HEK293 (cell line): ENCODE measurements around the gene MKNK2.

Source experiments
- ZFP37 ChIP-seq: fragments of 450-650 bp; formaldehyde crosslinking; IDR thresholded peaks from 2 replicates; pipeline ENCODE4 v1.5.1; 2016; ENCODE audit warnings: missing biosample characterization, missing genetic modification characterization
- ZNF341 ChIP-seq: fragments of 450-650 bp; formaldehyde crosslinking; IDR thresholded peaks from 2 replicates; pipeline ENCODE4; 2016; ENCODE audit warnings: low read depth, missing biosample characterization, missing genetic modification characterization
- ZNF48 ChIP-seq: fragments of 450-650 bp; formaldehyde crosslinking; IDR thresholded peaks from 2 replicates; pipeline ENCODE4 v1.5.1; 2016; ENCODE audit warnings: missing biosample characterization, missing genetic modification characterization
- ZNF561 ChIP-seq: fragments of 450-650 bp; IDR thresholded peaks from 2 replicates; pipeline ENCODE4 v1.5.1; 2018; ENCODE audit warnings: missing biosample characterization, missing genetic modification characterization, borderline replicate concordance
- ZNF768 ChIP-seq: fragments of 450-650 bp; formaldehyde crosslinking; IDR thresholded peaks from 2 replicates; pipeline ENCODE4 v1.5.1; 2018; ENCODE audit warnings: missing biosample characterization, mild to moderate bottlenecking, missing genetic modification characterization
- TF ChIP-seq, protein P1 (sequence below): sonication (generic); formaldehyde crosslinking; IDR thresholded peaks from 2 replicates; pipeline ENCODE4 v1.8.1; 2022; ENCODE audit warnings: mild to moderate bottlenecking, moderate library complexity, missing genetic modification reagents
- TF ChIP-seq, protein P2 (sequence below): fragments of 450-650 bp; formaldehyde crosslinking; IDR thresholded peaks from 2 replicates; pipeline ENCODE4 v1.5.1; 2016; ENCODE audit warnings: missing biosample characterization, missing genetic modification characterization
- TF ChIP-seq, protein P3 (sequence below): fragments of 450-650 bp; formaldehyde crosslinking; IDR thresholded peaks from 2 replicates; pipeline ENCODE4 v1.5.1; 2016; ENCODE audit warnings: missing biosample characterization, missing genetic modification characterization
- TF ChIP-seq, protein P4 (sequence below): fragments of 450-650 bp; formaldehyde crosslinking; IDR thresholded peaks from 2 replicates; pipeline ENCODE4 v1.5.1; 2016; ENCODE audit warnings: missing biosample characterization, missing genetic modification characterization
- TF ChIP-seq, protein P5 (sequence below): IDR thresholded peaks from 2 replicates; pipeline ENCODE4 v1.6.1; 2011; ENCODE audit warnings: mild to moderate bottlenecking, low read depth, low read length, borderline replicate concordance
- TF ChIP-seq, protein P6 (sequence below): fragments of 450-650 bp; formaldehyde crosslinking; IDR thresholded peaks from 2 replicates; pipeline ENCODE4 v1.5.1; 2017; ENCODE audit warnings: missing biosample characterization, missing genetic modification characterization

DNA sequence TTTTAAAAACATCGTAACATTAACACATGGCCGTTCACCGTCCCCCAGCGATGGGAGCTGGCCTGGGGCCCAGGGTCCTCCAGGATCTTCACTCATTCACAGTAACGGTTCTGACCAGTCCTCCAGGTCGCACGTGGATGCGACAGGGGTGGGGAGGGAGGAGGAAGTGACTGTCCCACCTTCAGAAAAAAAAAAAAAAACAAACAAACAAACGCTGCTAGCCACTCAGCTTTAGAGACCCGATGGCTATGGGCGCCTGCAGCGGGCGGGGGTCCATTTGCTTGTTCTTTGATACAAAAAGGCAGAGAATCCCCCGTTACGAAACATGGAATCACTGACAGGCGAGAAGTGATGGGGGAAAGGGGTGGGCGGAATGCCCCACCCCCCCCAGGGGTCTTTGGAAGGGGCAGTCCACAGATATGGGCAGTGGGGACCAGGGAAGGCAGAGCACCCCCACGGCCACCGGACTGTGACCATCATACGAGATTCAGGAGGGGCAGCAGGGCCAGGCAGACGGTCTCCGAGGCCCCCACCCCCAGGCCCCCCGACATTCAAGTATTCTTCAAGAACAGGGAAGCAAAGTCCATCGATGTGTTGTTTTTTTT is 13.3 kb downstream of the MKNK2 start:
- TF ChIP-seq, protein P1, sequence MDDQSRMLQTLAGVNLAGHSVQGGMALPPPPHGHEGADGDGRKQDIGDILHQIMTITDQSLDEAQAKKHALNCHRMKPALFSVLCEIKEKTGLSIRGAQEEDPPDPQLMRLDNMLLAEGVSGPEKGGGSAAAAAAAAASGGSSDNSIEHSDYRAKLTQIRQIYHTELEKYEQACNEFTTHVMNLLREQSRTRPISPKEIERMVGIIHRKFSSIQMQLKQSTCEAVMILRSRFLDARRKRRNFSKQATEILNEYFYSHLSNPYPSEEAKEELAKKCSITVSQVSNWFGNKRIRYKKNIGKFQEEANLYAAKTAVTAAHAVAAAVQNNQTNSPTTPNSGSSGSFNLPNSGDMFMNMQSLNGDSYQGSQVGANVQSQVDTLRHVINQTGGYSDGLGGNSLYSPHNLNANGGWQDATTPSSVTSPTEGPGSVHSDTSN: no peak
- TF ChIP-seq, protein P2, sequence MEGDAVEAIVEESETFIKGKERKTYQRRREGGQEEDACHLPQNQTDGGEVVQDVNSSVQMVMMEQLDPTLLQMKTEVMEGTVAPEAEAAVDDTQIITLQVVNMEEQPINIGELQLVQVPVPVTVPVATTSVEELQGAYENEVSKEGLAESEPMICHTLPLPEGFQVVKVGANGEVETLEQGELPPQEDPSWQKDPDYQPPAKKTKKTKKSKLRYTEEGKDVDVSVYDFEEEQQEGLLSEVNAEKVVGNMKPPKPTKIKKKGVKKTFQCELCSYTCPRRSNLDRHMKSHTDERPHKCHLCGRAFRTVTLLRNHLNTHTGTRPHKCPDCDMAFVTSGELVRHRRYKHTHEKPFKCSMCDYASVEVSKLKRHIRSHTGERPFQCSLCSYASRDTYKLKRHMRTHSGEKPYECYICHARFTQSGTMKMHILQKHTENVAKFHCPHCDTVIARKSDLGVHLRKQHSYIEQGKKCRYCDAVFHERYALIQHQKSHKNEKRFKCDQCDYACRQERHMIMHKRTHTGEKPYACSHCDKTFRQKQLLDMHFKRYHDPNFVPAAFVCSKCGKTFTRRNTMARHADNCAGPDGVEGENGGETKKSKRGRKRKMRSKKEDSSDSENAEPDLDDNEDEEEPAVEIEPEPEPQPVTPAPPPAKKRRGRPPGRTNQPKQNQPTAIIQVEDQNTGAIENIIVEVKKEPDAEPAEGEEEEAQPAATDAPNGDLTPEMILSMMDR: no peak
- TF ChIP-seq ZFP37: no peak
- TF ChIP-seq, protein P3, sequence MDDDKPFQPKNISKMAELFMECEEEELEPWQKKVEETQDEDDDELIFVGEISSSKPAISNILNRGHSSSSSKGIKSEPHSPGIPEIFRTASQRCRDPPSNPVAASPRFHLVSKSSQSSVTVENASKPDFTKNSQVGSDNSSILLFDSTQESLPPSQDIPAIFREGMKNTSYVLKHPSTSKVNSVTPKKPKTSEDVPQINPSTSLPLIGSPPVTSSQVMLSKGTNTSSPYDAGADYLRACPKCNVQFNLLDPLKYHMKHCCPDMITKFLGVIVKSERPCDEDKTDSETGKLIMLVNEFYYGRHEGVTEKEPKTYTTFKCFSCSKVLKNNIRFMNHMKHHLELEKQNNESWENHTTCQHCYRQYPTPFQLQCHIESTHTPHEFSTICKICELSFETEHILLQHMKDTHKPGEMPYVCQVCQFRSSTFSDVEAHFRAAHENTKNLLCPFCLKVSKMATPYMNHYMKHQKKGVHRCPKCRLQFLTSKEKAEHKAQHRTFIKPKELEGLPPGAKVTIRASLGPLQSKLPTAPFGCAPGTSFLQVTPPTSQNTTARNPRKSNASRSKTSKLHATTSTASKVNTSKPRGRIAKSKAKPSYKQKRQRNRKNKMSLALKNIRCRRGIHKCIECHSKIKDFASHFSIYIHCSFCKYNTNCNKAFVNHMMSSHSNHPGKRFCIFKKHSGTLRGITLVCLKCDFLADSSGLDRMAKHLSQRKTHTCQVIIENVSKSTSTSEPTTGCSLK (tag by site-specific recombination): no peak
- no peak for TF ChIP-seq ZNF561
- no peak for TF ChIP-seq ZNF768 (tag by site-specific recombination)
- TF ChIP-seq ZNF48 (tag by site-specific recombination): no peak
- TF ChIP-seq, protein P4, sequence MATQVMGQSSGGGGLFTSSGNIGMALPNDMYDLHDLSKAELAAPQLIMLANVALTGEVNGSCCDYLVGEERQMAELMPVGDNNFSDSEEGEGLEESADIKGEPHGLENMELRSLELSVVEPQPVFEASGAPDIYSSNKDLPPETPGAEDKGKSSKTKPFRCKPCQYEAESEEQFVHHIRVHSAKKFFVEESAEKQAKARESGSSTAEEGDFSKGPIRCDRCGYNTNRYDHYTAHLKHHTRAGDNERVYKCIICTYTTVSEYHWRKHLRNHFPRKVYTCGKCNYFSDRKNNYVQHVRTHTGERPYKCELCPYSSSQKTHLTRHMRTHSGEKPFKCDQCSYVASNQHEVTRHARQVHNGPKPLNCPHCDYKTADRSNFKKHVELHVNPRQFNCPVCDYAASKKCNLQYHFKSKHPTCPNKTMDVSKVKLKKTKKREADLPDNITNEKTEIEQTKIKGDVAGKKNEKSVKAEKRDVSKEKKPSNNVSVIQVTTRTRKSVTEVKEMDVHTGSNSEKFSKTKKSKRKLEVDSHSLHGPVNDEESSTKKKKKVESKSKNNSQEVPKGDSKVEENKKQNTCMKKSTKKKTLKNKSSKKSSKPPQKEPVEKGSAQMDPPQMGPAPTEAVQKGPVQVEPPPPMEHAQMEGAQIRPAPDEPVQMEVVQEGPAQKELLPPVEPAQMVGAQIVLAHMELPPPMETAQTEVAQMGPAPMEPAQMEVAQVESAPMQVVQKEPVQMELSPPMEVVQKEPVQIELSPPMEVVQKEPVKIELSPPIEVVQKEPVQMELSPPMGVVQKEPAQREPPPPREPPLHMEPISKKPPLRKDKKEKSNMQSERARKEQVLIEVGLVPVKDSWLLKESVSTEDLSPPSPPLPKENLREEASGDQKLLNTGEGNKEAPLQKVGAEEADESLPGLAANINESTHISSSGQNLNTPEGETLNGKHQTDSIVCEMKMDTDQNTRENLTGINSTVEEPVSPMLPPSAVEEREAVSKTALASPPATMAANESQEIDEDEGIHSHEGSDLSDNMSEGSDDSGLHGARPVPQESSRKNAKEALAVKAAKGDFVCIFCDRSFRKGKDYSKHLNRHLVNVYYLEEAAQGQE: no peak
- TF ChIP-seq, protein P5, sequence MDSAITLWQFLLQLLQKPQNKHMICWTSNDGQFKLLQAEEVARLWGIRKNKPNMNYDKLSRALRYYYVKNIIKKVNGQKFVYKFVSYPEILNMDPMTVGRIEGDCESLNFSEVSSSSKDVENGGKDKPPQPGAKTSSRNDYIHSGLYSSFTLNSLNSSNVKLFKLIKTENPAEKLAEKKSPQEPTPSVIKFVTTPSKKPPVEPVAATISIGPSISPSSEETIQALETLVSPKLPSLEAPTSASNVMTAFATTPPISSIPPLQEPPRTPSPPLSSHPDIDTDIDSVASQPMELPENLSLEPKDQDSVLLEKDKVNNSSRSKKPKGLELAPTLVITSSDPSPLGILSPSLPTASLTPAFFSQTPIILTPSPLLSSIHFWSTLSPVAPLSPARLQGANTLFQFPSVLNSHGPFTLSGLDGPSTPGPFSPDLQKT: no peak
- TF ChIP-seq, protein P6, sequence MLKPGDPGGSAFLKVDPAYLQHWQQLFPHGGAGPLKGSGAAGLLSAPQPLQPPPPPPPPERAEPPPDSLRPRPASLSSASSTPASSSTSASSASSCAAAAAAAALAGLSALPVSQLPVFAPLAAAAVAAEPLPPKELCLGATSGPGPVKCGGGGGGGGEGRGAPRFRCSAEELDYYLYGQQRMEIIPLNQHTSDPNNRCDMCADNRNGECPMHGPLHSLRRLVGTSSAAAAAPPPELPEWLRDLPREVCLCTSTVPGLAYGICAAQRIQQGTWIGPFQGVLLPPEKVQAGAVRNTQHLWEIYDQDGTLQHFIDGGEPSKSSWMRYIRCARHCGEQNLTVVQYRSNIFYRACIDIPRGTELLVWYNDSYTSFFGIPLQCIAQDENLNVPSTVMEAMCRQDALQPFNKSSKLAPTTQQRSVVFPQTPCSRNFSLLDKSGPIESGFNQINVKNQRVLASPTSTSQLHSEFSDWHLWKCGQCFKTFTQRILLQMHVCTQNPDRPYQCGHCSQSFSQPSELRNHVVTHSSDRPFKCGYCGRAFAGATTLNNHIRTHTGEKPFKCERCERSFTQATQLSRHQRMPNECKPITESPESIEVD (tag by site-specific recombination): no peak
- no peak for TF ChIP-seq ZNF341 (tag by site-specific recombination)
